Neural cell (in vitro differentiated cells): ENCODE measurements around the gene DGKI. TPM values are rescaled to one million over a fixed set of nuclear protein-coding genes. Genes with fewer than 3 reads are reported as not detected.

ENCODE experiments used
- H2AFZ ChIP-seq: fragments of 200-600, 300-800 bp; sonication (generic), shearing (Covaris generic); 2 replicates; pipeline ENCODE4 v1.6.0; 2014; ENCODE audit warnings: low read depth, mild to moderate bottlenecking, antibody characterized with exemption, low read length, moderate library complexity
- H3F3A ChIP-seq: fragments of 200-600 bp; shearing (Covaris generic); 2 replicates; pipeline ENCODE4 v1.6.1; 2016; ENCODE audit warnings: mild to moderate bottlenecking, moderate library complexity, mixed read lengths, antibody characterized with exemption, low read length; ENCODE audit not compliant: insufficient read depth, poor library complexity, severe bottlenecking
- H3K27ac ChIP-seq: fragments of 200-600, 300-800 bp; sonication (generic), shearing (Covaris generic); 2 replicates; pipeline ENCODE4 v1.5.1; 2014; ENCODE audit warnings: mild to moderate bottlenecking, low read length, moderate library complexity
- H3K27me3 ChIP-seq: fragments of 300-800, 200-600 bp; sonication (generic), shearing (Covaris generic); 2 replicates; pipeline ENCODE4 v1.6.0; 2014; ENCODE audit warnings: mild to moderate bottlenecking, low read depth, low read length, moderate library complexity; ENCODE audit not compliant: insufficient read depth
- H3K36me3 ChIP-seq: fragments of 300-800, 200-600 bp; sonication (generic), shearing (Covaris generic); 2 replicates; pipeline ENCODE4 v1.5.1; 2014; ENCODE audit warnings: mild to moderate bottlenecking, antibody characterized with exemption, low read length, moderate library complexity; ENCODE audit not compliant: insufficient read depth
- H3K4me2 ChIP-seq: fragments of 300-800, 200-600 bp; sonication (generic), shearing (Covaris generic); 2 replicates; pipeline ENCODE4 v1.6.0; 2014; ENCODE audit warnings: mild to moderate bottlenecking, low read length
- H3K4me3 ChIP-seq: fragments of 300-800, 200-600 bp; sonication (generic), shearing (Covaris generic); 2 replicates; pipeline ENCODE4 v1.5.1; 2014; ENCODE audit warnings: mild to moderate bottlenecking, low read length, moderate library complexity
- H3K79me2 ChIP-seq: fragments of 200-600 bp; shearing (Covaris generic); replicated peaks from 2 replicates; pipeline ENCODE4 v1.6.0; 2014; ENCODE audit warnings: mild to moderate bottlenecking, low read length, moderate library complexity; ENCODE audit not compliant: insufficient read depth
- H3K9ac ChIP-seq: fragments of 300-800, 200-600 bp; sonication (generic), shearing (Covaris generic); 2 replicates; pipeline ENCODE4 v1.6.1; 2016; ENCODE audit warnings: mild to moderate bottlenecking, low read length, mixed read lengths
- H3K9me2 ChIP-seq: fragments of 200-600 bp; shearing (Covaris generic); 2 replicates; pipeline ENCODE4 v1.6.1; 2016; ENCODE audit warnings: mild to moderate bottlenecking, low read length, mixed read lengths; ENCODE audit not compliant: insufficient read depth
- H3K9me3 ChIP-seq: fragments of 200-600, 300-800 bp; sonication (generic), shearing (Covaris generic); 2 replicates; pipeline ENCODE4 v1.6.1; 2016; ENCODE audit warnings: mild to moderate bottlenecking, mixed run types, low read length, moderate library complexity, mixed read lengths
- H4K20me1 ChIP-seq: fragments of 200-600 bp; shearing (Covaris generic); 2 replicates; pipeline ENCODE4 v1.6.1; 2016; ENCODE audit warnings: mild to moderate bottlenecking, mixed run types; ENCODE audit not compliant: insufficient read depth
- CTCF ChIP-seq: fragments of 450-650 bp; IDR thresholded peaks from 2 replicates; pipeline ENCODE4 v1.5.1; 2014; ENCODE audit warnings: antibody characterized with exemption, mild to moderate bottlenecking, moderate library complexity; ENCODE audit not compliant: poor library complexity, severe bottlenecking
- EP300 ChIP-seq: fragments of 450-650 bp; conservative IDR thresholded peaks from 2 replicates; pipeline ENCODE4 v1.6.1; 2014; ENCODE audit warnings: antibody characterized with exemption, mild to moderate bottlenecking, moderate library complexity; ENCODE audit not compliant: poor library complexity, severe bottlenecking
- EZH2 ChIP-seq: fragments of 200-600, 300-800 bp; shearing (Covaris generic), sonication (generic); IDR thresholded peaks from 2 replicates; pipeline ENCODE4 v1.6.1; 2014; ENCODE audit warnings: antibody characterized with exemption, low read length, borderline replicate concordance, mild to moderate bottlenecking; ENCODE audit not compliant: insufficient read depth, poor library complexity, severe bottlenecking
- MXI1 ChIP-seq: fragments of 450-650 bp; conservative IDR thresholded peaks from 2 replicates; pipeline ENCODE4 v1.6.1; 2014; ENCODE audit warnings: antibody characterized with exemption, mild to moderate bottlenecking; ENCODE audit not compliant: poor library complexity, severe bottlenecking
- POLR2AphosphoS5 ChIP-seq: IDR thresholded peaks from 2 replicates; pipeline ENCODE4 v1.6.1; 2012
- RAD21 ChIP-seq: fragments of 450-650 bp; conservative IDR thresholded peaks from 2 replicates; pipeline ENCODE4 v1.6.1; 2014; ENCODE audit warnings: antibody characterized with exemption, mild to moderate bottlenecking, moderate library complexity
- REST ChIP-seq: IDR thresholded peaks from 2 replicates; pipeline ENCODE4 v1.6.1; 2012; ENCODE audit warnings: borderline replicate concordance
- SMC3 ChIP-seq: fragments of 450-650 bp; conservative IDR thresholded peaks from 2 replicates; pipeline ENCODE4 v1.6.1; 2014; ENCODE audit warnings: antibody characterized with exemption, mild to moderate bottlenecking, moderate library complexity; ENCODE audit not compliant: poor library complexity
- TAF1 ChIP-seq: IDR thresholded peaks from 2 replicates; pipeline ENCODE4 v1.6.1; 2012; ENCODE audit warnings: low read depth
- polyA plus RNA-seq: library from polyadenylated mRNA; depleted of rRNA; stranded (reverse); fragments of >200 nt; gene quantifications from 2 replicates; pipeline ENCODE4 v1.2.3, GENCODE V29; 2014

Gene DGKI
- polyA plus RNA-seq, 1 donor from 2014 or later: 15.8 TPM

- Histone ChIP-seq H3K27me3 (no peaks in the 10 kb centered on the region), H3K9ac (no peak overlapping the region), H3K4me3 (no peak overlapping the region), H3K4me2 (no peak overlapping the region), H3K79me2 (no peaks in the 10 kb centered on the region), H3K36me3 (no peaks in the 10 kb centered on the region), H3K9me2 (no peaks in the 10 kb centered on the region), H4K20me1 (no peaks in the 10 kb centered on the region), H3K27ac (no peak overlapping the region), H2AFZ (no peak overlapping the region), H3K9me3 (no peaks in the 10 kb centered on the region), H3F3A (no peaks in the 10 kb centered on the region)
- no peak for TF ChIP-seq EZH2
- no peak for TF ChIP-seq CTCF
- no peak for TF ChIP-seq REST
Measured at GRCh38 chr7:137434946-137435345, 411.8 kb downstream of the DGKI start.

GRCh38 chr7:137434530-137434929, 412.2 kb downstream of the DGKI start:
- Histone ChIP-seq H3F3A (no peaks in the 10 kb centered on the region), H3K9me2 (no peaks in the 10 kb centered on the region), H3K36me3 (no peaks in the 10 kb centered on the region), H3K9me3 (no peaks in the 10 kb centered on the region), H3K4me3 (no peak overlapping the region), H3K27me3 (no peaks in the 10 kb centered on the region), H3K9ac (no peak overlapping the region), H4K20me1 (no peaks in the 10 kb centered on the region), H3K27ac (no peak overlapping the region), H3K79me2 (no peaks in the 10 kb centered on the region), H2AFZ (no peak overlapping the region), H3K4me2 (no peak overlapping the region)
- TF ChIP-seq EZH2: no peak
- TF ChIP-seq REST: no peak
- TF ChIP-seq CTCF: no peak
- no peak for TF ChIP-seq SMC3
- TF ChIP-seq RAD21: no peak
- TF ChIP-seq MXI1: no peak
- no peak for TF ChIP-seq POLR2AphosphoS5
- no peak for TF ChIP-seq TAF1
- TF ChIP-seq EP300: no peak
